ENCODE measurements around the gene CASP8AP2.
"Not testable (repeated sequence)": the region's sequence is repeated elsewhere in the genome, so short reads cannot be mapped to it uniquely, and the experiment has no call there.

CASP8AP2 gene

DNA sequence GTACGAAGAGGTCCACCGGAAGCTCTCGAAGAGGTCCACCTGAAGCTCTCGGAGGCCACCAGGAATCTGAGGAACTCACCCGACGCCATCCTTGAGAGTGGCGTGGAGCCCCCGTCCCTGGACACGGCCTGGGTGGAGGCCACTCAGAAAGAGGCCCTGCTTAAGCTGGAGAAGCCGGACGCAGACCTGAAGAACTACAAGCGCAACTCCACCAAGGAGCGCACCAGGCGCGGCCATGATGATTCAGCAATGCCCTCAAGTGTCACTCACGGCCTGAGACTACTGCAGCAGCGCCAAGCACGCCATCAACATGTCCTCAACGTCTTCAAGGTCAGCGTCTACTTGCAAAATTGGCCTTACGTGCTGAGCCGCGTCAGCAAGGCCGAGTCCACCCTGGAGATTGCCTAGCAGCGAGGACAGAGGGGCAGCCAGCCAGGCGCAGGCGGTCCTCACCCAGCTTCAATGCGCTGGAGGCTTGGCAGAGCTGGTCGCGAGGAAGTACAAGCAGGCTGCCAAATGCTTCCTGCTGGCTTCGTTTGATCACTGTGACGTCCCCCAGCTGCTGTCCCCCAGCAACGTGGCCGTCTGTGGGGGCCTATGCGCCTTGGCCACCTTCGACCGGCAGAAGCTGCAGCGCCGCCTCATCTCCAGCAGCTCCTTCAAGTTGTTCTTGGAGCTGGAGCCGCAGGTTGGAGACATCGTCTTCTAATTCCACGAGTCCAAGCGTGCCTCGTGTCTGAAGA is 56.9 kb downstream of the CASP8AP2 start:
- DNase-seq (ENCODE audit: low read depth in 2 of 3, low spot score in 2 of 3), result no peak

DNA sequence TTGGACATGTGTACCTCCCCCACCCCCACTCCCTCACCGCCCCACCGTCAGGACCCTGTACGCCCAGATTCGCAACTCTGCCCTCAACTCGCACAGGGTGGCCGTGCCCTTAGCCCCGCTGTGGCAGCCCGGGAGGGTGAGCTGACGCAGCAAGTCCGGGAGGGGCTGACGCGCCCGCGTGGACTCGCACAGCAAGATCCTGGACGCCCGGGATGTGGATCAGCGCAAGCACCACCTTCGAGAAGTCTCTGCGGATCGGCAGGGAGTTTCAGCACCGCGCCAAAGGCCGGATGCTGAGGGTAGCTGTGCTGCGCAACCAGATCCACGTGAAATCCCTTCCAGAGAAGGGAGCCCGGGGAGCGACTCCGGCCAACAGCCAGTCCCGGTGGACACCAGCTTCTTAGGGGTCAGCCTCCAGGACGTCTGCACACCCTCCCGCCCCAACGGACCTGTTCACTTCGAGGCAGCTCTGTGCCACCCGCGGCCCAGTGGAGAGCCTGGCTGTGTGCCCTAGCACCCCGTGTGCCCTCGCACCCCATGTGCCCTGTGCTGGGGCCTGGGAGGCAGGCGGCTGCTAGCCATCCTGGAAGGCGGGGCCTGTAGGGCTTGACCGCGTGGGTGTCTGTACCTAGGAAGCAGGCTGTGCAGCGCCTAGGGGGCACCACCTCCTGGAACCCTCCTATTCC is 57.9 kb downstream of the CASP8AP2 start:
- DNase-seq (ENCODE audit: low read depth in 2 of 3, low spot score in 2 of 3), result no peak

DNA sequence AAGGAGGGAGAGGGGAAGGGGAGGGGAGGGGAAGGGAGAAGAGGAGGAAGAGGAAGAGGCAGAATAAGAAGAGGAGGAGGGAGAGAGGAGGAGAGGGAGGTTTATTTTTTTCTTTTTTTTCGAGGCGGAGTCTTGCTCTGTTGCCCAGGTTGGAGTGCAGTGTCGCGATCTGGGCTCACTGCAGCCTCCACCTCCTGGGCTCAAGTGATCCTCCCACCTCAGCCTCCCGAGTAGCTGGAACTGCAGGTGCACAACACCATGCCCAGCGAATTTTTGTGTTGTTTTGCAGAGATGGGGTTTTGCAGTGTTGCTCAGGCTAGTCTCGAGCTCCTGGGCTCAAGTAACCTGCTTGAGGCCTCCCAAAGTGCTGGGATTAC is 58.4 kb downstream of the CASP8AP2 start:
- DNase-seq (ENCODE audit: low read depth in 2 of 3, low spot score in 2 of 3), result no peak

DNA sequence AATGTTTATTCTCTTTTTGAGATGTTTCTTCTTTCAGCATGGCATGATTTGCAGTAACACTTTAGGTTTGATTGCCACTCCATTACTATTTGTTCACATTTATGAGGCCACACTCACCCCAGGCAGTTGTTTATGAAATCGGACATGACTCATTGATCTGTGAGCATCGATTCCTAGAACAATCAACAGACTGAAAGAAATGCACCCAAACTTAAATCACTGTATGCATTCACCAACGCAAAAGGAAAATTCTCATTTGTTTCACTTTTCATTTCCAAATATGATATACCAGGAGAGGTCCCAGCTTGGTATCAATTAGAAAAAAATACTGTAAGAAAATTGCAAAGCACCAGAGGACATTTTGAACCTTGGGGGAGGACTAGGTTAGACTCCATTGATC is 59.2 kb downstream of the CASP8AP2 start:
- no peak for DNase-seq (ENCODE audit: low read depth in 2 of 3, low spot score in 2 of 3)

DNA sequence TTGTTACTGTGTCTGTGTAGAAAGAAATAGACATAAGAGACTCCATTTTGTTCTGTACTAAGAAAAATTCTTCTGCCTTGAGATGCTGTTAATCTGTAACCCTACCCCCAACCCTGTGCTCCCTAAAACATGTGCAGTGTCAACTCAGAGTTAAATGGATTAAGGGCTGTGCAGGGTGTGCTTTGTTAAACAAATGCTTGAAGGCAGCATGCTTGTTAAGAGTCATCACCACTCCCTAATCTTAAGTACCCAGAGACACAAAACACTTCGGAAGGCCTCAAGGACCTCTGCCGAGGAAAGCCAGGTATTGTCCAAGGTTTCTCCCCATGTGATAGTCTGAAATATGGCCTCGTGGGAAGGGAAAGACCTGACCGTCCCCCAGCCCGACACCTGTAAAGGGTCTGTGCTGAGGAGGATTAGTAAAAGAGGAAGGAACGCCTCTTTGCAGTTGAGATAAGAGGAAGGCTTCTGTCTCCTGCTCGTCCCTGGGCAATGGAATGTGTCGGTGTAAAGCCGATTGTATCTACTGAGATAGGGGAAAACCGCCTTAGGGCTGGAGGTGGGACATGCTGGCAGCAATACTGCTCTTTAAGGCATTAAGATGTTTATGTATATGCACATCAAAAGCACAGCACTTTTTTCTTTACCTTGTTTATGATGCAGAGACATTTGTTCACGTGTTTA is 61.3 kb downstream of the CASP8AP2 start:
- not testable (repeated sequence) for DNase-seq (ENCODE audit: low read depth in 2 of 3, low spot score in 2 of 3)

DNA sequence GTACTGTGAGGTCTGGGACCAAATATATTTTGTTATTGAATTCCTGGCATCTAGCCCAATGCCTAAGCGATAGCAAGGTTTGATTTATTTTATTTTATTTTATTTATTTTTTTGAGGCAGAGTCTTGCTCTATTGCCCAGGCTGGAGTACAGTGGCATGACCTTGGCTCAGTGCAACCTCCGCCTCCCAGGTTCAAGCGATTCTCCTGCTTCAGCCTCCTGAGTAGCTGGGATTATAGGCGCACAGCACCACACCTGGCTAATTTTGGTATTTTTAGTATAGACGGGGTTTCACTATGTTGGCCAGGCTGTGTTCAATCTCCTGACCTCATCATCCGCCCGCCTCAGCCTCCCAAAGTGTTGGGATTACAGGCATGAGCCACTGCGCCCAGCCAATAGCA is 62.9 kb downstream of the CASP8AP2 start:
- DNase-seq (ENCODE audit: low read depth in 2 of 3, low spot score in 2 of 3), result not testable (repeated sequence)

DNA sequence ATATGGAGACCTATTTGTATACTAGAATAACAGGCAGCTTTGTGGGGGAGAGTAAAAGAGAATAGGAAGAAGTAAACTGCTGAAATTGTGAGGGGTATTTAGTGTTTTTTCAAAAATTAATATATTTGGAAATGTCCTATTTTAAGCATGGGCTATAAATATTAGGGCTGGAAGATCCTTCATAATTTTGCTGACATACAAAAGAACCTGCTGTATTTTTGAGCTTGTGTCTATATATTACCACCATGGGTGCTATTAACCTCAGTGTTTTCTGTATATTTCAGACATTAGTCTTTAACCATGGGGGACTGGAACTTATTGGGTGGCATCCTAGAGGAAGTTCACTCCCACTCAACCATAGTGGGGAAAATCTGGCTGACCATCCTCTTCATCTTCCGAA is 64.5 kb downstream of the CASP8AP2 start, which contains the start of gene GJA10:
TSS of gene GJA10 (plus strand) at position 301 of the 400 bp plus-strand sequence. CDS start at position 301, 0 bp downstream.
- no peak for DNase-seq (ENCODE audit: low read depth in 2 of 3, low spot score in 2 of 3)

DNA sequence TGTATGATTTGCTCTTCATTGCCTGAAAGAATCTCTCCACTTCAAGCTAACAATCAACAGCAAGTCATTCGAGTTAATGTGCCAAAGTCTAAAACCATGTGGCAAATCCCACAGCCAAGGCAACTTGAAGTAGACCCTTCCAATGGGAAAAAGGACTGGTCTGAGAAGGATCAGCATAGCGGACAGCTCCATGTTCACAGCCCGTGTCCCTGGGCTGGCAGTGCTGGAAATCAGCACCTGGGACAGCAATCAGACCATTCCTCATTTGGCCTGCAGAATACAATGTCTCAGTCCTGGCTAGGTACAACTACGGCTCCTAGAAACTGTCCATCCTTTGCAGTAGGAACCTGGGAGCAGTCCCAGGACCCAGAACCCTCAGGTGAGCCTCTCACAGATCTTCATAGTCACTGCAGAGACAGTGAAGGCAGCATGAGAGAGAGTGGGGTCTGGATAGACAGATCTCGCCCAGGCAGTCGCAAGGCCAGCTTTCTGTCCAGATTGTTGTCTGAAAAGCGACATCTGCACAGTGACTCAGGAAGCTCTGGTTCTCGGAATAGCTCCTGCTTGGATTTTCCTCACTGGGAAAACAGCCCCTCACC is 65.7 kb downstream of the CASP8AP2 start:
- no peak for DNase-seq (ENCODE audit: low read depth in 2 of 3, low spot score in 2 of 3)

DNA sequence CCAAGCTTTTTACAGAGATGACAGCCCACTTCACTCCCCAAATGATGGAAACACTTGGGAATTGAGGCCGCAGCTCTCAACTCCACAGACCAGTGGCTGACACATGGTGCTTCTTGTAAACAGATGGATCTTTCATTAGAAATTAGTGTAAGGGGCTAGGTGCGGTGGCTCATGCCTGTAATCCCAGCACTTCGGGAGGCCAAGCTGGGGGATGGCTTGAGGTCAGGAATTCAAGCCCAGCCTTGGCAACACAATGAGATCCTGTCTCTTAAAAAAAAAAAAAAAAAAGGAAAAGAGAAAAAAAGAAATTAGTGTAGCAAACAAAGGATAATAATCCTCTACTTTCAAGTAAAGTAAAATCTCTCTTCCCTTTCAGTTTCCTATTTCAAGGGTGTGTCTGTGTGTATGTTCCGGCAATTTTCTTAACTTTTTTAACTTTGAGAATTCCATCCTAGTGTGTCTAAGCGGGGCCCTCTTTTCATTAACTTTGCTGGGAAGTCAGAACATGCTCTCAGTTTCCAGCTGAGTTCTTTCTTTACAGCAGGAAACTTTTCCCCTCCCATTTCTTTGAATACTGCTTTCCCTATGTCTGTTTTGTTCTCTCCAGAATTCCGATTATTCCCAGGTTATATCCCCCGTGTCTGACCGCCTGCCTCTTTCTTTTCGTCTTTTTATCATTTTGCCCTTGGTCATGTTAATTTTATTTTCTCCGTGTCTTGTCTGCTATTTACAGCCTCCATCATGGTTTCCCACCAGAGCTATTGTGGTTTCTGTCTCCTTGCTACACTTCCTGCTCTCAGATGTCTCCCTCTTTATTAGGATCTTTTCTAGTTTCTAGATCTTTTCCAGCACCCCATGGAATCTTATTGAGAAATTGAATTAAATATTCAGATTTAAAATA is 80.6 kb downstream of the CASP8AP2 start:
- not testable (repeated sequence) for DNase-seq (ENCODE audit: low read depth in 2 of 3, low spot score in 2 of 3)

DNA sequence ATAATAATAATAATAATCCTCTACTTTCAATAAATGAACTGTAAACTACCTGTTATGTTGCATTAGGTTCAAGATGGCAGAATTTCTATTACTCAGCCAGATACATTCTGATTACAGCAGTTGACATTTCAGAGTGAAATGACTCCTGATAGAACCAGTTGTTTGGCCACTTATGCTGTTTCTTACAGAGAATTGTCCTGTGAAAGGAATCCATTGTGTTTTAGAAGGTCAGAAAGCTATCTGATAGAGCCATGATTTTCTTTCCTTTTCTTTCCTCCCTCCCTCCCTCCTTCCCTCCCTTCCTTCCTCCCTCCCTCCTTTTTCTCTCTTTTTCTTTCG is 81.2 kb downstream of the CASP8AP2 start:
- no peak for DNase-seq (ENCODE audit: low read depth in 2 of 3, low spot score in 2 of 3)

DNA sequence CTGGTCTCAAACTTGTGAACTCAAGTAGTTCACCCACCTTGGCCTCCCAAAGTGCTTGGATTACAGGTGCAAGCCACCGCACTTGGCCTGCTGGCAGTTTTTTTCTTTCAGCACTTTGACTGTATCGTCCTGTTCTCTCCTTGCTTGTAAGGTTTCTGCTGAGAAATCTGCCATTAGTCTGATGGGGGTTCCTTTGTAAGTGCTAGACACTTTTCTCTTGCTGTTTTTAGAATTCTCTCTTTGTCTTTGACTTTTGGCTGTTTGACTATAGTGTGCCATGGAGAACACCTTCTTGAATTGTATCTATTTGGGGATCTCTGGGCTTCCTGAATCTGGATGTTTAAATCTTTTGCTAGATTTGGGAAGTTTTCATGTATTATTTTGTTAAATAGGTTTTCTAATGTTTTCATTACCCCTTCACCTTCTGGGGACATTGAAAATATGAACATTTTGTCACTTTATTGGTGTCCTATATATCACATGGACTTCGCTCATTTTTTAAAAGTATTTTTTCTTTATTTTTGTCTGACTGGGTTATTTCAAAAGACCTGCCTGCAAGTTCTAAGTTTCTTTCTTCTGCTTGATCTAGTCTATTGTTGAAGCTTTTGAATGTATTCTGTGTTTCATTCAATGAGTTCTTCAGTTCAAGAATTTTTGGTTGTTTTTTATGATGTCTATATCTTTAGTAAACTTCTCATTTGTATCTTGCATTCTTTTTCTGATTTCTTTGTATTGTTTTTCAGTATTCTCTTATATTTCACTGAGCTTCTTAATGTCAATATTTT is 86.6 kb downstream of the CASP8AP2 start:
- DNase-seq (ENCODE audit: low read depth in 2 of 3, low spot score in 2 of 3), result no peak

DNA sequence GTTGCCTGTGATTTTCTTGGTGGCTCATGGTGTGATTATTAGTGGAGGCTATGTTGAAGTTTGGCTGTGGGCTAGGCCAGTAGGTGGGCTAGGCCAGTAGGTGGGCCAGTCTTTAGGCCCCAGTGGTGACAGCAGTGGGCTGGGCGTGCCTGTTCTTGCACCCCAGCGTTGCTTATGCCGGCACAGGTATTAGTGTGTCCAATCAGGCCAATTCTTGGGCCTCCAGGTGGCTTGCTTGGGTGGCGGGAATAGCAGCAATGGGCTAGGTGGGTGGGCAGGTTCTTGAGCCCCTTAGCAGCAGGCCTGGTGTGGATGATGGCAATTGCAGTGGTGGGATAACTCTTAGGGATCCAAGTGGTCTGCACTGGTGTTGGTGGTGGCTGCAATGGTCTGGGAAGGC is 87.5 kb downstream of the CASP8AP2 start:
- no peak for DNase-seq (ENCODE audit: low read depth in 2 of 3, low spot score in 2 of 3)

DNA sequence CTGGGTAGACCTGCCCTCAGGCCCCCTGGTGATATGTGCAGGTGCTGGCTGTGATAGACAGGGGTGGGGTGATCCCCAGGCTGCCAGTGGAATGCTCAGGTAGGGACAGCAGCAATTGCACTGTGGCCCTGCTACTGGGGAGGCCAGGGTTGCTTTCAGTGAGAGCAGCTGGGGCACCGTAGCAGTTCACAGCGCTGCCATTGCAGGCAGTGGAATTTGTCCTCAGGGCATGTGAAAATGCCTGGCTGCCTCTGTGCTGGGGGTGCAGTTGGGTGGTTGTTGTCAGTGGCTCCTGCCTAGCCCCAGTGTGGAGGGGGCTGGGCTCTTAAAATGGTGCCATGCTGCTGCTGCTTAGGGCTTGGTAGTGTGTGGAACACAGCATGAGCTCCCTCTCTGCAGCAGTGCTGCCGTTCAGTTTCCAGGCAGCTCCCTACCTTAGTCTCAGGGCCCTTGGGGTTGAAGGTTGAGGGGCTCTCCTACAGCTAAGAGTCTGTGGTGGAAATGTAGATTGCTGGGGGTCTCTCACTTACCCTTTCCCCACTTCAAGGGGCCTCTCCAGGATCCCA is 88.2 kb downstream of the CASP8AP2 start:
- DNase-seq (ENCODE audit: low read depth in 2 of 3, low spot score in 2 of 3), result no peak

All from activated CD8-positive, alpha-beta memory T cell treated with anti-CD3 and anti-CD28 coated beads for 48 hours (primary cell).